Activated CD8-positive, alpha-beta memory T cell treated with anti-CD3 and anti-CD28 coated beads, Interleukin-2, amount 50 U/mL, for 48 hours (primary cell): ENCODE measurements around the gene NCOA7.
"Not testable (repeated sequence)": the region's sequence is repeated elsewhere in the genome, so short reads cannot be mapped to it uniquely, and the experiment has no call there.

Experiments used
- DNase-seq: peaks from one replicate; pipeline ENCODE4 v3.0.0-alpha.2; 2020

The NCOA7 gene

DNA sequence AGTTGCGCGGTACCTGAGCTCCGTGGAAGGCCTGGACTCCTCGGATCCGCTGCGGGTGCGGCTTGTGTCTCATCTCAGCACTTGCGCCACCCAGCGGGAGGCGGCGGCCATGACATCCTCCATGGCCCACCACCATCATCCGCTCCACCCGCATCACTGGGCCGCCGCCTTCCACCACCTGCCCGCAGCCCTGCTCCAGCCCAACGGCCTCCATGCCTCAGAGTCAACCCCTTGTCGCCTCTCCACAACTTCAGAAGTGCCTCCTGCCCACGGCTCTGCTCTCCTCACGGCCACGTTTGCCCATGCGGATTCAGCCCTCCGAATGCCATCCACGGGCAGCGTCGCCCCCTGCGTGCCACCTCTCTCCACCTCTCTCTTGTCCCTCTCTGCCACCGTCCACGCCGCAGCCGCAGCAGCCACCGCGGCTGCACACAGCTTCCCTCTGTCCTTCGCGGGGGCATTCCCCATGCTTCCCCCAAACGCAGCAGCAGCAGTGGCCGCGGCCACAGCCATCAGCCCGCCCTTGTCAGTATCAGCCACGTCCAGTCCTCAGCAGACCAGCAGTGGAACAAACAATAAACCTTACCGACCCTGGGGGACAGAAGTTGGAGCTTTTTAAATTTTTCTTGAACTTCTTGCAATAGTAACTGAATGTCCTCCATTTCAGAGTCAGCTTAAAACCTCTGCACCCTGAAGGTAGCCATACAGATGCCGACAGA lies 31.4 kb upstream of the NCOA7 start:
- no peak for DNase-seq

DNA sequence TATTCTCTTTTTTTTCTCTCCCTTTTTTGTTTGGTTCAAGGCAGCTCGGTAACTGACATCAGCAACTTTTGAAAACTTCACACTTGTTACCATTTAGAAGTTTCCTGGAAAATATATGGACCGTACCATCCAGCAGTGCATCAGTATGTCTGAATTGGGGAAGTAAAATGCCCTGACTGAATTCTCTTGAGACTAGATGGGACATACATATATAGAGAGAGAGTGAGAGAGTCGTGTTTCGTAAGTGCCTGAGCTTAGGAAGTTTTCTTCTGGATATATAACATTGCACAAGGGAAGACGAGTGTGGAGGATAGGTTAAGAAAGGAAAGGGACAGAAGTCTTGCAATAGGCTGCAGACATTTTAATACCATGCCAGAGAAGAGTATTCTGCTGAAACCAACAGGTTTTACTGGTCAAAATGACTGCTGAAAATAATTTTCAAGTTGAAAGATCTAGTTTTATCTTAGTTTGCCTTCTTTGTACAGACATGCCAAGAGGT lies 30.8 kb upstream of the NCOA7 start:
- no peak for DNase-seq

DNA sequence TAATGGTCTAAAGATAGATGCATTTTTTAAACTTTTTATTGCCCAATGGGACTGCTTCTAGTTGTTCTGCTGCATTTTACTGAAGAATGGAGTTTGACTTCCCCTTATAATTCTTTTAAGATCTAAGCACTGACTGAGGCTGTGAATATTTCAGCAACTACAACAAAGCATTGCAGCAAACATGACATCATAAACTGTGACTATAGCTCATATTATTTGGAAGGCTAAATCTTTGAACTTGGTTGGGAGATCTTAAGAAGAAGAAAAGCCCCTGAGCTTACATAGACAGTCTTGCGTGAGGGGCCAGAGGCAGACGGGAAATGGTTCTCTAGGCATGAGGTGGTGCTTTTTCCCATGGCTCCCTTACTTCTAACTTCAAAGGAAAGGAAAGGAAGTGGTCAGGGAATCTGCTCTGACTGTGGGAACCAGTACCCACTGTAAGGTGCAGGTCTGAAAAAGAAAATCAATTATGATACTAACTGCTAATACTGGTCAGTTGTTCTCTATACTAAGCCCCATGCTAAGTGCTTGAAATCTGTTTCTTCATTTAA lies 26.6 kb upstream of the NCOA7 start:
- DNase-seq, result no peak

DNA sequence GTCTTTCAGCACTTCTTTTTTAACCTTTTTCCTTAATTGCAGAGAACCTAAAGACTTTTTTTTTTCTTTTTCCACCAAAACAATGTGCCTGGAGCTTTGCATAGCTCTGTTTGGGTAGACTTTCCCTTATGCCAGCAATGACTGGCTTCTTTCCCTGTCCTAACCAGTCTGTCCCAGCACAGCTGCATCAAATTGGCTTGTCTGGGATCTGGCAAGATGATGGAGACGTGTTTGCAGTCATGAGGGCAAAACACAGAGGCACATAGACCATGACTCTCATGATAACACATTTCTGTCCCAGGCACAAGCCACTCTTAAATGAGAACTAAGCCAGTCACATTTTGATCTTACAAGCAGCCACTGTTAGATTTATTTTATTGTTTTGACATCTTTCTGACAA lies 24.8 kb upstream of the NCOA7 start:
- DNase-seq, result no peak

DNA sequence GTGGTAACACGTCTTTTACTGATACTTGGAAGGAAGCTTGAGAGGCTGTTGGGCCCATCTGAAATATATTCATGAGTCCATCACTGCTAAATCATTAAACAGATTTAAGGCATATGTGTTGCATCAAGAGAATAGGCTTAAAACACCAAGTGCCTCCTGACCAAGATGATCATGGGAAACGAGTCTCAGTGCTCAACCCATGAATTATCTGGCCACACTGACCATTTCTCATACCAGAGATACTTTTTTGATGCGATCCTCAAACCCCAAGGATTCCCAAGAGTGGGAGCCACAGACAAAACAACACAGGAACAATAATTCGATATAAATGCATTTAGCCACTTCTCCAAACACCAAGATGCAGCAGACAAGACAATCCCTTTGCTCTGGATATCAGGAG lies 24.1 kb upstream of the NCOA7 start:
- DNase-seq, result no peak

DNA sequence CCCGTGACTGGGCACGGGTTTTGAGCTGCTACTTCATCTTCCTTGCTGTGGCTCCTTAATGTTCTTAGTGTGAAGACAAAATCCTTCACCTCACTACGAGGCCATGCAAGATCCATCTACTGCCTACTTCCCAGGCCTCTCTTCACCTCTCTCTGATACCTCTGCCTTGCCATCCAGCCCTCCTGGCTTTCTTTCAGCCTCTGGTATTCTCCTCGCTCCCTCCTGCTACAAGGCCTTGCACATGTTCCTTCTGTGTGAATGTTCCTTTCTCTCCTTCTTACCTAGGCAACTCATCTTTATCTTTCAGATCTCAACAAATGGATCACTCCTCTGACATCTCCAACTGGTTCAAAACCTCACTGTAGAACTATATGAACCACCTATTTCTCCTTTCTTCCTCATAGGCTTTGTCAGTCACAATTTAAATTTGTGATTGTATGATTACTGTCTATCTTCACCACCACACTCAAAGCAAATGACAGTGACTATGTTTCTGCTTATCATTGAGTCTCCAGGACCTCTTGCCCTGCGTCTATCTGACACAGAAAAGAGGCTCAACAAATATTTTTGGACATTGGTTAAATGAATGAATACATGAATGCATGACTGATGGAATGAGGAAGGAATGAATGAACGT lies 21.5 kb upstream of the NCOA7 start:
- DNase-seq, result no peak

DNA sequence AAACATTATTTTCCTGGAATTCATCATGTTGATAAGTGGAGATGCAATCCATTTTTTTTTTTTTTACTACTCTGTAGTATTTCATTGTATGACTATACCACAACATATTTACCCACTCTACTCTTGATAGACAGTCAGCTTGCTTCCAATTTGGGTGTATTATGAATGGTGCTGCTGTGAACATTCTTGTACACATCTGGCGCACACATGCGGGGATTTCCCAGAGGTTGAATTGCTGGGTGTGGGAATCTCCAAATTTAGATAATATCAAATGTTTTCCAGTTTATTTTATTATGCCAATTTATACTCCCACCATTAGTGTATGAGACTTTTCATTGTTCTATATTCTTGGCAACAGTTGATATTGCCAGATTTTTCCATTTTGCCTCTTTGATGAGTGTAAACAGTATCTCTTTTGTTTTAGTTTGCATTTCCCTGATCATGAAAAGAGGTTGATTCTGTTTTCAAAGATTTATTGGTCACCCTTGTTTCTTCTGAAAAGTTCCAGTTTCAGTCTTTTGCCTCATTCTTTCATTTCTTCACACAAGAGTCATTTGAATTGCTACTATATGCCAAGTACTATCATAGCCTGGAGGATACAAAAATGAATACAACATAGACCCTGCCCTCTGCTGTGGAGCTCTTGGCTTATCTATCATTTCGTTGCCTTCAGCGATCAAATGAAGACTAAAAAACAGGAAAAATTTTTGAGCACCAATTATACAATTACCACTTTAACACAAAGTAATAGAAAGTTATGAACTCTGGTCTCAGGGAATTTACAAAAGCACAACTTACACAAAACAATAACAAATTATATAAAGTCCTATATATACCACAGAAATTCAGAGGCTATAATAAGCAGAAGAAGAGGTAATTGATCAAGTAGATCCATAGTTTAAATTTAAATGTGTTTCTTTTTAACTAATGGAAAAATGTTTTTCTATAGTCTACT lies 17.1 kb upstream of the NCOA7 start:
- DNase-seq, result no peak

DNA sequence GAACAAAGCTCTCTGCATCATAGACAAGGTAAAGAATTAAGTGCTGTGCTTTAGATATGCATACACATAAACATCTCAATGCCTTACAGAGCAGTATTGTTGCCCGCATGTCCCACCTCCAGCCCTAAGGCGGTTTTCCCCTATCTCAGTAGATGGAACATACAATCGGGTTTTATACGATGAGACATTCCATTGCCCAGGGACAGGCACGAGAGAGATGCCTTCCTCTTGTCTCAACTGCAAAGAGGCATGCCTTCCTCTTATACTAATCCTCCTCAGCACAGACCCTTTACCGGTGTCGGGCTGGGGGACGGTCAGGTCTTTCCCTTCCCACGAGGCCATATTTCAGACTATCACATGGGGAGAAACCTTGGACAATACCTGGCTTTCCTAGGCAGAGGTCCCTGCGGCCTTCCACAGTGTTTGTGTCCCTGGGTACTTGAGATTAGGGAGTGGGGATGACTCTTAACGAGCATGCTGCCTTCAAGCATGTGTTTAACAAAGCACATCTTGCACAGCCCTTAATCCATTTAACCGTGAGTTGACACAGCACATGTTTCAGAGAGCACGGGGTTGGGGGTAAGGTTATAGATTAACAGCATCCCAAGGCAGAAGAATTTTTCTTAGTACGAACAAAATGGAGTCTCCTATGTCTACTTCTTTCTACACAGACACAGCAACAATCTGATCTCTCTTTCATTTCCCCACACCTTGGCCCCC lies 14.5 kb upstream of the NCOA7 start:
- not testable (repeated sequence) for DNase-seq

DNA sequence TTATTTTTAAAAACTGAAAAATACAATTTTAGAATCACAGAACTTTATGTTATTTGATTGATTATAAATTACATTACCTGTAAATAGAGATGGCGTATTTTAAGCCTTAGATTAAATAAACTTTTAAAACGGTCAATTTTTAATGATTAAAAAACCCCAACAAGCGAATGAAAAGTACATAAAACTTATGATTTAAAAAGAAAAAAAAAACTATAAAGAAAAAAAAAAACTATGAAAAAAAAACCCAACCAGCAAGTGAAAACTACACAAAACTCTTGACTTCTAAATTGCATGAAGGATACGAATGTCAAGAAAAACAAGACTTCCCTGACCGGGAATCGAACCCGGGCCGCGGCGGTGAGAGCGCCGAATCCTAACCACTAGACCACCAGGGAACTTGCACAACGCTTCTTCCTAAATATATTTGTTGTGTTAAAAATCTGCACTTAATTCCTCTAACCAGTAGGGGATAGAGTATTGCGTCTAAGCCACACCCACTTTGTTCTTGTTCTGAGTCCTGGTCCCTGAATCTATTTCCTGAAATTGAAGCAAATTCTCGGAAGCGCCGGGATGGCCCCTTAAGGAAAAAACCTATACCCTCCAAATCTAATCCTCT lies 10.7 kb upstream of the NCOA7 start:
- peak; percentile 99 for DNase-seq

DNA sequence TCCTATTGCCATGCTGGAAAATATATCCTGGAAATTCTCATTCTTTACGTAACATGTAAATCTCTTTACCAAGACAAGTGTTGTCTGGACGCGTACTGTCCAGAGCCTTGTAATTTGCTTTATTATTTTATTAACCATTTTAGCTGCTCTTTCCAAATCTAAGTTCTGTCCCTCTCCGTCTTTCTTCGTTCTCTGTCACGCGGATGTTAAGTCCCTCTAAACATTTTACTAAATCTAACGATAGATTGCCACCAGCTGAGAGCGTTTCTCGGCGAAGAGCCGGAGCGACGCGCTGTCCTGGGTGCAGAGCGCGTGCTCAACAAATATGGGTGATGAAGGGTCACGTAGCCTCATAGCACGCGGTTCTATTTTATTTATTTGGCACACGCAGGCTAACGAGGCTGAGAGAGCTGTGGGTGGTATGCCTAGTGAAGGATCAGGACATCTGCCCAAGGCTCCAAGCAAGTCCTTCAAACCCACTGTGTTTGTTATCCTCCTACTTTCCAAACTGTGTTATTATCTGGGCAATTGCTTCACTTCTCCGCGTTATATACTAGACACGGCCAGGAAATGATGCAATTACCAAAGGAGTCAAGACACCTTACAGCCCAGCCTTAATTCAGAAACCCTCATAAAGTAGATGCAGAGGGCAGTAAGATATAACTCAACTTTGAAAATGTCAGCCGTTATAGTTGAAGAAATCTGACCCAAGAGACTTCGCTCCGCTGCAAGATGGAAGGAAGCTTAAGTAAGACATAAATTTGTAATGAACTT lies 10.0 kb upstream of the NCOA7 start:
- DNase-seq, result peak; percentile 78

DNA sequence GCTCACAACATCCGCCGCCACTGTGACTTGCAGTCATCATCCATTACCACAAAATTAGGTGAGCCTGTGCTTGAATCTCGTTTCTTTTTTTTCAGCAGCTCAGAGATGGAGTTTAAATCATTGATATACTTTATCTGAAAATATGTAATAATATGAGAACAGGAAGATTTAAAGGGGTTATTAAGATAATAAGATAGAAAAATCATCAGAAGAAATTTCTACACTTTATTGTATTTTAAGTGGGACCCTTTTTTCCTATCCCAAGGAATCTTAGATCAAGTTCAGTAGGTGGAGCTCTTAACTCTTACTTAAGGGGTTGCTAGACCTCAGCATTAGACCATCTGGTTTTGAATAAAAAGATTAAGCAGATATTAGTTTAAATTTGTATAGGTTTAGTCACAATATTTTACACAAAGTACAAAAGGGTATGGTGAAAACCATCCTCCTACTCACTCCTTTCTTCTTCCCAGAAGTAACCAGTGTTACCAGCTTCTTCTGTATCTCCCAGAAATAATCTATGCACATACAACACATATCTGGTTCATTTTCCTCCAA lies 9.4 kb upstream of the NCOA7 start:
- no peak for DNase-seq

DNA sequence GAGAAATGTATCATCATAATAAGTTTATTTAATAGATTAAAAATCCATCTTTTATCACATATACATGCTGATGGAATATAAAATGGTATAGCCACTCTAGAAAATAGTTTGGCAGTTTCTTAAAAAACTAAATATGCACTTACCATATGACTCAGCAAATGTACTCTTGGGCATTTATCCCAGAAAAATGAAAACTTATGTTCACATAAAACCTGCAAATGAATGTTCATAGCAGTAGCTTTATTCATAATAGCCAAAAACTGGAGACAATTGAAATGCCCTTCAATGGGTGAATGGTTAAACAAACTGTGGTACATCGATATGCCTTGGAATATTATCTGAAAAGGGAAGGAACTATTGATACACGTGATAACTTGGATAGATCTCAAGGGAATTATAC lies 6.4 kb upstream of the NCOA7 start:
- no peak for DNase-seq

DNA sequence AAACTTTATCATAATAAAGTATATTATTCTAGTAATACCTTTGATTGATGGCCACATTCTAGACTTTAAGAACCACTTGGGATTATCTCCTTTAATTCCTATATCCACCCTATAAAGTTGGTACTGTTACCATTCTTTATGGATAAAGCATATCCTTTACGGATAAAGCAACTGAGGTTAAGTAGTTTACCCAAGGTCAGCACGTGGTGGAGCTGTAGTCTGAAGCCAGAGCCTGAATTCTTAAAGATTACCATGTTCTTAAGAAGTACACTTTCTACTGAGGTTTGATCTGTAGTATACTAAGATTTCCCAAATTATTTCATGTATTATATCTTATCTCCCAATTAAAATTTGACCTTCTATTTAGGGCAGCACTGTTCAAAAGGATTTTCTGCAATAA lies 3.0 kb upstream of the NCOA7 start:
- no peak for DNase-seq

DNA sequence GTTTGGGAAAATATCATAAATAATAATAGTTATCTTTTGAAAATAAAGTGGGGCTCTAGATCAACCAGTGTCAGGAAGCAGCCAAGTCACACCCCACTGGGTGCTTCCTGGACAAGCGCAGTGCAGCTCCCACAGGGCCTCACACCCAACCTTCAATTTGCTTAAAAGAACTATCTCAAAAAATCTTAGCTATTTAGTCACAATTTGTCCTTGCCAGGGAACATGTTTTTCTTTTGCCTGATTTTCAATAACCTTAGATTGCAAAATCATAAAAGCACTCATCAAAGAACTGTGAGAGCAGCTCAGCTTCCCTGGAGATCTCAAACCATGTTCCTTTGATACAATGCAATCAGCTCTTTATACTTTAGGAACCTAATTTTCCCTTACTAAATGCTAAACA lies 1.6 kb upstream of the NCOA7 start:
- DNase-seq, result no peak

DNA sequence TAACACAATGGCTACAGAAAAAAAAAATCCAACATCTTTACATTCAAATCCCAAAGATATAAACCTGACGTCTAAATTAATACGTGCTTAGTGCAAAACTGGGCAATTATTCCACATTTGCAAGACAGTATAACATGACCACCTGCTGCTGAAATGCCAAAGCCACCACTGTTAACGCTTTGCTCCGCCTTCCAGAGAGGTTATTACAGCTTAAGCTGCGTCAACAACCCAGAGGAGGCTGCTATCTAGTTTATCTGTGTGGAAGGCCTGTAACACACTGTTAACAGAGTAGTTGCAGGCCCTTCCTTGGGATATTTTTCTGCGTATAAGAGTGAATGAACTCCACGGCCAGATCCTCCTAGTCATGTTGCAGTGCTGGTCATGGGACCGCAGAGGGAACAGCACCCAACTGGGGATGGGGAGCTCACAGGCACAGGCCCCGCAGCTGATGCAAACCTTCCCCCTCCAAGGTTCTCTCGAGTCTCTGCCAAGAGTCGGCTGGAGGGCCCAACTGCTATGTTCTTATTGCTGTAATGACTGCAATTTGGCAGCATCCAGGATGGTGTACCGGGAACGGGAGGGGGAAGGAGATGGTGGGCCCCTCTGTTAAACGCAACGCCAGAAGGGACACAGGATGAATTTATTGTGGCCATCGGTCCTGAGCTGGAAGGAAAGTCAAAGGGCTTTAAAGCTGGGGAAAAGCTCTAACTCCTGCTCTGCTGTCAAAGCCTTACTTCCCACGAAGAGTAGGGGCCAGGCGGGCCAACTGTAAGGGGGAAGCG lies 993 bp upstream of the NCOA7 start:
- DNase-seq, result peak; percentile 77

DNA sequence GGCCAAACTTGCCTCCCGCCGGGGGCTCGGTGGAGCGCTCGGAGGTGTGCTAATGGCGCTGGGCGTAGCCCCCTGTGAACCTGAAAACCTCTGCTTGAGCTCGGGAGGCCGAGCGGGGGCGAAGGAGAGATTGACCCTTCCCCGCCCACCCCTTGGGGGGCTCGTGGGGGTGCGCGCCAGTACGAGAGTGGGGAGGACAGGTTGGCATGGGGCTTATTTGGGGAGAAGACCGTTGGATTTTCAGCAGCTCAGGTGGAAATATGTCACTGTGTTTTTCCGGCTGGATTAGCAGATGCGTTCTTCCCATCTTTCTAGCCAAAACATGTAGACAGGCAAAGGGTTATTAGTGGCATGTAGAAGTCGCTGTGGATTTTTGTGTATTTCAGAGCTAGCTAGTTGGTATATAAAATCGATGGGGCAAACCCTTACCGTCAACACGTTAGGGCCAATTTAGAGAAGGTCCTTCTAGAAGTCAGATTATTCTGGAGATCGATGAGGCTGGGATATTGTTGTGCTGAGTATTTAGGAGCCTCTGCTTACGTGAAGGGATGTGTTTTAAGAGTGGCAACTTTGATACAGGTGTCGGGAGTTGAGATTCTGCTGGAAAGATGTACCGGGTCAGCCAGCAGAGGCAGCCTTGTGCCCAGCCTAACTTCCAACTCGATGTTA lies 525 bp downstream of the NCOA7 start:
- no peak for DNase-seq

DNA sequence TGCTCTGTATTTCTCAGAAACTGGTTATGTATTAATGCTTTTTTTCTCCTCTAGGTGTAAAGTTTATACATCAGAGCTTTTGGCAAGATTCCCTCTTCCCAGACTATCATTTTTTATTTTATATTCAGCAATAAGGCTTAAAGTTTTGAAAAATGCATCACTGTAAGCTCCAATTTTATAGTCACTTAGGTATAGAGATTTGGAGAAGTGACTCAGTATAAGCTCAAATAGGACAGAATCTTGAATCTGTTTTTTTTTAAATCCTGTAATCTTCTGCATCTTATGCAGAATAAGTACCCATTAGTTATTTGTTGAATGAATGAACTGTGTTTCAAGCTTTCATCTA lies 1.0 kb downstream of the NCOA7 start:
- DNase-seq, result no peak

DNA sequence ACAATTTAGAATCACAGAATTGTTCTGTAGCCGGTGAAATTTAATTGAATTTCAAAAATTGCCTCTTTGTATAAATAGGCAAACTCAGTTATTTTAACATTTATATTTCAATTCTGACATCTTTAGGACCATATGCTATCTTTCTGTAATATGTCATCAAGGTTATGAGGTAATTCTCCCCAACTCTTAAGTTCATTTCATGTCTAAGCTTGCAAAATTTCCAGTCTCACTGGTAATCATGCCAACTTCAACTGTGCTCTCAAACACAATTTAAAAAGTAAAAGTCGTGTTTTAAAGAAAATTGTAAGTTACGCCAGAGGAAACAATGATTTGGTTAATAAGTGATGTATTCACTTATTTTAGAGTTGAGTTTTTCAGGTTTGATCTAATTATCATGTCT lies 1.4 kb downstream of the NCOA7 start:
- DNase-seq, result no peak

DNA sequence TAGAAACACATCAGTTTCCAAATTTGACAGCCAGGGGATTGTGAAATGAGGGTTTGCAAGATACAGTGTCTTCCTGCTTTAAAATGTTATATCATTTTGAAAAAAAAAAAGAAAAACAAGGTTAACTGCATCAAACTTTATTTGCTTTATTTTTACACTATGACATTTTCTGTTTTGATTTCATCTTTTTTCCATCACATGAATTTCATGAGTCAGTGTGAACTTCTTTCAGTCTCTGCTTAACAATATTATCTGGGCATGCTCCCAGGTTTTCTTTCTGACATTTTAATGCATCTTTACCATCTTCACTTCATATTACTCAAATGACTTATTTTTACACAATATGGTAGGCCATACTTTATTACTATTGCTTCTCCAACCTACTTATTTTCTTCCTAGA lies 1.9 kb downstream of the NCOA7 start:
- DNase-seq, result no peak

DNA sequence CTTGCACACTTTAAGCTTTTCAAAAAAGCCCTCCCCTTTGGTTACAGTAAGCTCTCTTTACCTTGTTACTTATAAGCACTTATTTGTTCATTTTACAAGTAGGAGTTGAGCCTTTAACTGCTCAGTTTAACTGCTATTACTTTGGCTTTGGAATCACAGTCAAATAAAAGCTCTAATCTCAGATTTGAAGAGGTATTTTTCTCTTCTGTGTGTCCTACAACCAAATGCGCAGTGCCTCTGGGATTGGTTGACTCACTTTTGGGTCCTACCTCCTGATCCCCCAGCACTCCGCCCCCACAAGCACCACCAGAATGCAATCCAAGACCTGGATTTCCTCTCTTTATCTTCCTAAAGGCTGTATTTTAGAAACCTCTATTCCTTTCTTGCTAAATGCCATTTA lies 2.5 kb downstream of the NCOA7 start:
- no peak for DNase-seq
